ENCODE measurements around the gene CDH4. TPM values are rescaled to one million over a fixed set of nuclear protein-coding genes. Genes with fewer than 3 reads are reported as not detected.

Gene CDH4
- total and polyA plus RNA-seq, 9 of the 15 experiments (the other 6 are each of a cell fraction or from before 2014, with no cell fraction given), result 0.04 TPM; not detected in 8

GRCh38 chr20:61571916-61572711 lies 320.1 kb downstream of the CDH4 start:
- no TSS peak for BruUV-seq (replicated peaks)
- no peak overlapping the region for H3K4me2 ChIP-seq (ENCODE audit: insufficient read depth, low read length)
- no peaks in the 10 kb centered on the region for H3K36me3 ChIP-seq (ENCODE audit: control insufficient read depth, insufficient read depth, low read length)
- no peak overlapping the region for H3K27ac ChIP-seq (ENCODE audit: extremely low read depth, low read depth, low read length)
- no peaks in the 10 kb centered on the region for H3K9me1 ChIP-seq (ENCODE audit: control insufficient read depth, insufficient read depth, low read length)
- no peak overlapping the region for H3K4me3 ChIP-seq
- H3K9ac ChIP-seq (ENCODE audit: insufficient read depth in 1 of 2, low read depth in 2 of 2, low read length in 2 of 2), result no peak overlapping the region
- ChIA-PET POLR2A (no interaction called here), CTCF (ENCODE audit: low intra/inter-chr PET ratio) (no interaction called here)
- H3K79me2 ChIP-seq (ENCODE audit: control insufficient read depth, insufficient read depth, low read length), result no peaks in the 10 kb centered on the region
- H4K20me1 ChIP-seq (replicated peaks; ENCODE audit: control insufficient read depth, insufficient read depth, low read length), result no peaks in the 10 kb centered on the region
- 2% methylated on average over 13 of the region's 13 CpGs for WGBS (ENCODE audit: insufficient coverage, low coverage, missing lambda C conversion rate)
- DNase-seq (ENCODE audit: extremely low read depth in 1 of 4, low spot score in 3 of 4) (no peak), ATAC-seq (no peak), FAIRE-seq (no peak)
- in situ Hi-C loops (cut with MboI), result no loop called here
- no peak overlapping the region for H2AFZ ChIP-seq (ENCODE audit: low read depth, low read length)
- TF ChIP-seq ZNF655 (CRISPR knock-in tag; IDR thresholded peaks at IDR 0.05), result no peak
- TF ChIP-seq ZNF507 (tag; conservative IDR thresholded peaks at IDR 0.05), result no peak
- no peak for TF ChIP-seq TAF1 (IDR thresholded peaks at IDR 0.05; ENCODE audit: control insufficient read depth, extremely low read depth, insufficient read depth, low read length, severe bottlenecking)
- TF ChIP-seq ZNF280B (CRISPR knock-in tag; IDR thresholded peaks at IDR 0.05), result no peak
- no peak for TF ChIP-seq PCBP1 (IDR thresholded peaks at IDR 0.05; ENCODE audit: low read depth, low read length, poor library complexity, severe bottlenecking)
- TF ChIP-seq ZC3H8 (IDR thresholded peaks at IDR 0.05), result no peak
- no peak for TF ChIP-seq RBM22 (IDR thresholded peaks at IDR 0.05; ENCODE audit: low read depth, low read length, poor library complexity, severe bottlenecking)
- TF ChIP-seq SNRNP70 (optimal IDR thresholded peaks at IDR 0.05; ENCODE audit: low read depth, low read length), result no peak
- no peak for TF ChIP-seq NBN (IDR thresholded peaks at IDR 0.05; ENCODE audit: low read depth)
- no peak for TF ChIP-seq YY1 (IDR thresholded peaks at IDR 0.05; ENCODE audit: borderline replicate concordance in 1 of 3, control insufficient read depth in 1 of 3, extremely low read depth in 1 of 3, insufficient read depth in 3 of 3, insufficient read length in 1 of 3, insufficient replicate concordance in 2 of 3, low read depth in 1 of 3, low read length in 2 of 3)
- no peak for TF ChIP-seq MAFK (IDR thresholded peaks at IDR 0.05; ENCODE audit: low read length)
- TF ChIP-seq EZH2 (IDR thresholded peaks at IDR 0.05; ENCODE audit: borderline replicate concordance, low read depth, low read length), result no peak
- no peak for TF ChIP-seq LCOR (CRISPR knock-in tag; IDR thresholded peaks at IDR 0.05)
- no peak for TF ChIP-seq MYBL2 (IDR thresholded peaks at IDR 0.05; ENCODE audit: low read depth)
- TF ChIP-seq MYBL2 (CRISPR knock-in tag; IDR thresholded peaks at IDR 0.05; ENCODE audit: borderline replicate concordance), result no peak
- no peak for TF ChIP-seq PREB (CRISPR knock-in tag; IDR thresholded peaks at IDR 0.05)
- H3K27me3 ChIP-seq (ENCODE audit: control insufficient read depth in 2 of 2, insufficient read depth in 2 of 2, low read length in 2 of 2), result peaks cover 0 to 30% of the 10 kb centered on the region in 2 experiments; a peak in 4 of 5 replicates
- H3K4me1 ChIP-seq (replicated peaks in 1 of 2; ENCODE audit: control insufficient read depth in 2 of 2, insufficient read depth in 2 of 2, low read length in 2 of 2), result no peaks in the 10 kb centered on the region
- intact Hi-C loops (cut with micrococcal nuclease), result no loop called here
- H3K9me3 ChIP-seq (replicated peaks; ENCODE audit: control insufficient read depth, insufficient read depth, low read depth, low read length), result no peaks in the 10 kb centered on the region
